Tibial nerve (tissue), 4 donors: ENCODE data around the gene BBC3. TPM values are rescaled to one million over a fixed set of nuclear protein-coding genes. Genes with fewer than 3 reads are reported as not detected.
A peak's percentile ranks its signal among the peaks of the same experiment; 100 is the strongest.
"Not testable (repeated sequence)": the region's sequence is repeated elsewhere in the genome, so short reads cannot be mapped to it uniquely, and the experiment has no call there.

ENCODE experiments used
- DNase-seq, 2 donors: peaks; one replicate each; pipeline ENCODE4 v3.0.0-alpha.2; 2019; ENCODE audit warnings: low spot score in 2 of 2
- H3K27ac ChIP-seq, 4 donors: fragments of 200-600 bp; sonication (generic) in 3 of 4; one replicate each; pipeline ENCODE4 v1.5.1; 2017 to 2019; ENCODE audit warnings: mild to moderate bottlenecking in 1 of 4
- H3K27me3 ChIP-seq, 2 donors: fragments of 200-600 bp; sonication (generic) in 1 of 2; one replicate each; pipeline versions ENCODE4 v1.5.1 to v1.6.0; 2017 to 2019
- H3K36me3 ChIP-seq, 3 donors: fragments of 200-600 bp; sonication (generic); one replicate each; pipeline ENCODE4 v1.5.1; 2018 to 2019
- H3K4me1 ChIP-seq, 4 donors: fragments of 200-600 bp; sonication (generic) in 3 of 4; one replicate each; pipeline ENCODE4 v1.5.1; 2017 to 2019
- H3K4me3 ChIP-seq, 4 donors: fragments of 200-600 bp; sonication (generic) in 3 of 4; one replicate each; pipeline ENCODE4 v1.5.1; 2017 to 2019; ENCODE audit warnings: mild to moderate bottlenecking in 1 of 4, moderate library complexity in 1 of 4
- H3K9me3 ChIP-seq, 4 donors: fragments of 200-600 bp; sonication (generic) in 3 of 4; one replicate each; pipeline ENCODE4 v1.5.1; 2017 to 2019
- EP300 ChIP-seq, 2 donors: sonication (generic); formaldehyde crosslinking; IDR thresholded peaks; one replicate each; pipeline ENCODE4 v1.6.1; 2017; ENCODE audit warnings: antibody characterized with exemption in 2 of 2, mild to moderate bottlenecking in 1 of 2
- POLR2A ChIP-seq, 2 donors: fragments of 450-650 bp; IDR thresholded peaks; one replicate each; pipeline ENCODE4 v1.6.1; 2017; ENCODE audit warnings: antibody characterized with exemption in 2 of 2, mild to moderate bottlenecking in 2 of 2, moderate library complexity in 2 of 2
- WGBS, 2 donors: methylation state at CpG; one replicate each; pipeline ENCODE4 v1.1.5; 2018; 5-methylcytosine and 5-hydroxymethylcytosine counted together
- total RNA-seq, 4 donors: library from RNA; depleted of rRNA; stranded (reverse); fragments of >200 nt; gene quantifications; one replicate each; pipeline ENCODE4 v1.1.0, GENCODE V29; 2016
- TF ChIP-seq, protein P1 (sequence below), 5 experiments: fragments of 200-600 bp in 3 of 5; fragments of 450-650 bp in 2 of 5; sonication (generic) in 3 of 5; IDR thresholded peaks; one replicate each; pipeline ENCODE4 v1.5.1; 2016 to 2019; ENCODE audit warnings: antibody characterized with exemption in 5 of 5, mild to moderate bottlenecking in 3 of 5, moderate library complexity in 2 of 5

The BBC3 gene, protein sequence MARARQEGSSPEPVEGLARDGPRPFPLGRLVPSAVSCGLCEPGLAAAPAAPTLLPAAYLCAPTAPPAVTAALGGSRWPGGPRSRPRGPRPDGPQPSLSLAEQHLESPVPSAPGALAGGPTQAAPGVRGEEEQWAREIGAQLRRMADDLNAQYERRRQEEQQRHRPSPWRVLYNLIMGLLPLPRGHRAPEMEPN
- 10 to 100 TPM in 1 of 4 donors, 1 to 10 TPM in 3; 2.8 to 11.0 (median 6.3) TPM for total RNA-seq

DNA sequence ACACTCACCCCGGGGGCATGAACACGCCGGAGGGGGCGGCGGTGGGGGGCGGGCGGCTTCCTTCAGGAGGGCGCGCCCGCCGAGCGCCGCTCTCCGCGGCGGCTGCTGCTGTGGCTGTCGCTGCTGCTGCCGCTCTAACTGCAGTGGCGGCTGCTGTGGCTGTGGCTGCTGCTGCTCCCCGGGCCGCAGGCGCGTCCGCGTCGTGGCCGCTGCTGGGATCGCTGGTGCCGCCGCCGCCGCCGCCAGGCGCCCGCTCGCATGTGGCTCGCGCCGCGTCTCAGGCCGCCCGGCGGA, at the start of gene BBC3:
BBC3 (minus strand) TSS at position 279 of the 294 bp plus-strand sequence. CDS start 2,768 bp downstream, outside the sequence.
- TF ChIP-seq POLR2A (IDR thresholded peaks at IDR 0.05) = peak in 1 of 2 donors; percentile 71
- no peak for TF ChIP-seq EP300 (IDR thresholded peaks at IDR 0.05)
- Histone ChIP-seq H3K4me1 (peaks cover 0 to 60% (median 36%) of the 10 kb centered on the region in 4 donors), H3K36me3 (no peaks in the 10 kb centered on the region), H3K27ac (peak within 1 kb of the TSS; percentile 93 to 100 (median 98)), H3K4me3 (peak within 1 kb of the TSS; percentile 90 to 99 (median 96)), H3K27me3 (no peaks in the 10 kb centered on the region), H3K9me3 (no peaks in the 10 kb centered on the region)
- WGBS, 2 donors = 0% methylated on average over 16 of the region's 43 CpGs
- DNase-seq = no peak

DNA sequence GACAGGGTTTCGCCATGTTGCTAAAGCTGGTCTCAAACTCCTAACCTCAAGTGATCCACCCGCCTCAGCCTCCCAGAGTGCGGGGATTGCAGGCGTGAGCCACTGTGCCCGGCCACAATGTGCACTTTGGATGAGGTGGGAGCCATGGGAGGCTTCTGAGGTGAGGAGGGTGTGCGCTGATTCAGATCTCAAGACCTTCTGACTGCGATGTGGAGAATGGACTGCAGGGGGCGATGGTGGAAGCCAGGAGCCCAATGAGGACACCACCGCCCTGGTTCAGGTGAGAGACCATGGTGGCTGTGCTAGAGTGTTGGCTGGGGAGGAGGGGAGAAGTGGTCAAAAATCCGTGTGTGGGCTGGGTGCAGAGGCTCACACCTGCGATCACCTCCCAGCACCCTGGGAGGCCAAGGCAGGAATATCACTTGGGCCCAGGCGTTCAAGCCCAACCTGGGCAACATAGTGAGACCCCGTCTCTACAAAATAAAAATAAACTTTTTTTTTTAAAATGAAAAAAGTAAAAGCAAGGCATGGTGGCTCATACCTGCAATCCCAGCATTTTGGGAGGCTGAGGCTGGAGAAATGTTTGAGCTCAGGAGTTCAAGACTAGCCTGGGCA, 49.3 kb upstream of the BBC3 start:
- 86 to 96% methylated on average over 13 of the region's 13 CpGs for WGBS, 2 donors
- H3K27ac ChIP-seq = no peak overlapping the region
- H3K9me3 ChIP-seq = no peaks in the 10 kb centered on the region
- no peaks in the 10 kb centered on the region for H3K27me3 ChIP-seq
- H3K4me3 ChIP-seq = no peak overlapping the region
- no peak for DNase-seq
- no peak for TF ChIP-seq EP300 (IDR thresholded peaks at IDR 0.05)
- TF ChIP-seq, protein P1, sequence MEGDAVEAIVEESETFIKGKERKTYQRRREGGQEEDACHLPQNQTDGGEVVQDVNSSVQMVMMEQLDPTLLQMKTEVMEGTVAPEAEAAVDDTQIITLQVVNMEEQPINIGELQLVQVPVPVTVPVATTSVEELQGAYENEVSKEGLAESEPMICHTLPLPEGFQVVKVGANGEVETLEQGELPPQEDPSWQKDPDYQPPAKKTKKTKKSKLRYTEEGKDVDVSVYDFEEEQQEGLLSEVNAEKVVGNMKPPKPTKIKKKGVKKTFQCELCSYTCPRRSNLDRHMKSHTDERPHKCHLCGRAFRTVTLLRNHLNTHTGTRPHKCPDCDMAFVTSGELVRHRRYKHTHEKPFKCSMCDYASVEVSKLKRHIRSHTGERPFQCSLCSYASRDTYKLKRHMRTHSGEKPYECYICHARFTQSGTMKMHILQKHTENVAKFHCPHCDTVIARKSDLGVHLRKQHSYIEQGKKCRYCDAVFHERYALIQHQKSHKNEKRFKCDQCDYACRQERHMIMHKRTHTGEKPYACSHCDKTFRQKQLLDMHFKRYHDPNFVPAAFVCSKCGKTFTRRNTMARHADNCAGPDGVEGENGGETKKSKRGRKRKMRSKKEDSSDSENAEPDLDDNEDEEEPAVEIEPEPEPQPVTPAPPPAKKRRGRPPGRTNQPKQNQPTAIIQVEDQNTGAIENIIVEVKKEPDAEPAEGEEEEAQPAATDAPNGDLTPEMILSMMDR (IDR thresholded peaks at IDR 0.05) = peak in 2 of 5 experiments; percentile 16 to 37
- H3K36me3 ChIP-seq = peaks cover 0 to 12% (median 0%) of the 10 kb centered on the region in 3 donors
- peaks cover 0 to 14% (median 11%) of the 10 kb centered on the region in 4 donors for H3K4me1 ChIP-seq

DNA sequence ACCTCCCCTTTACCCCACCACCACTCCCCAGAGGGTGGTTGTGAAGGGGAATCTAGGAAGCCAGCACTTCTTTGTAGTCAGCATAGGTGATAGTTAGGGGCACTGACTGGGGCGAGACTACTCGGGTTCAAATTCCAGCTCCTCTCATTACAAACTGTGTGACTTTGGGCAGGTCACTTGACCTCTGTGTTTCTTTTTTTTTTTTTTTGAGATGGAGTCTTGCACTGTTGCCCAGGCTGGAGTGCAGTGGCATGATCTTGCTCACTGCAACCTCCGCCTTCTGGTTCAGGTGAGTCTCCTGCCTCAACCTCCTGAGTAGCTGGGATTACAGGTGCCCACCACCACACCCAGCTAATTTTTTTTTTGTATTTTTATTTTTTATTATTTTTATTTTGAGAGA, 45.5 kb upstream of the BBC3 start:
- Histone ChIP-seq H3K4me1 (peaks cover 0 to 35% (median 18%) of the 10 kb centered on the region in 4 donors), H3K27ac (peak overlapping the region in 3 of 4 donors; percentile 29 to 100 (median 87)), H3K36me3 (peaks cover 0 to 10% (median 0%) of the 10 kb centered on the region in 3 donors)
- 71 to 82% methylated on average over 3 of the region's 3 CpGs for WGBS, 2 donors
- H3K4me3 ChIP-seq, H3K9me3 ChIP-seq, DNase-seq, H3K27me3 ChIP-seq: not testable (repeated sequence)

DNA sequence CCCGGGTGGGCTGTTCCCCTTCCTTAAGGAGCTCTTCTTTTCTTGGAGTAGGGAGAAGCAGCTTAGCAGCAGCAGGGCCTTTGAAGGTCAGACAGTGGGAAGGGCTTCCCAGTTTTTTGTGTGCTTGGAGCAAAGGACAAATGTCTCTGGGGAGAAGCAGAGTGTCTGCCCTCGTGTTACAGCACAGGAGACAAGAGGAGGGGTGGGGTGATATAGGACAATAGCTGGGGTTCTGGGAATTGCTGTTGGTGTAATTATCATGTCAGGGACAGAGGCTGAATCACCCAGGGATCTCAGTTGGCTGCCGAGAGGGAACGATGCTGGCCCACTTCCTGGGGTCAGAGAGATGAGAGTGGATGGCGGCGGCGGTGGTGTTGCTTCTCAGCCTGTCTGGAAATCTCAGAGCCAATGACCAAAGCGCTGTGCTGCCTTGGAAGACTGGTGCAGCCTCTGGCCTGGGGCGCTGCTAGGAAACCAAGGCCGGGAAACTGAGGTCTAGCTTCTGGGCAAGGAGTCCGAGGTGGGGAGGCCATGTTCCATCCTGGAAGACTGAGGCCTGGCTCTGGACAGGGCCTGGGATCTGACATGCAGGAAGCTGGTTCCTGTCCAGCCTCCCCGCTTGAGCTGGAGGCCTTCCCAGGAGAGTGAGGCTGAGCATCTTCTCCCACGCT, 44.9 kb upstream of the BBC3 start:
- H3K36me3 ChIP-seq = peaks cover 0 to 16% (median under 1%) of the 10 kb centered on the region in 3 donors
- H3K4me1 ChIP-seq = peaks cover 0 to 35% (median 18%) of the 10 kb centered on the region in 4 donors
- H3K27me3 ChIP-seq = no peaks in the 10 kb centered on the region
- TF ChIP-seq POLR2A (IDR thresholded peaks at IDR 0.05) = no peak
- no peak for TF ChIP-seq EP300 (IDR thresholded peaks at IDR 0.05)
- TF ChIP-seq, protein P1 (IDR thresholded peaks at IDR 0.05) = no peak
- H3K27ac ChIP-seq = peak overlapping the region in 3 of 4 donors; percentile 29 to 100 (median 87)
- H3K4me3 ChIP-seq = peak overlapping the region in 2 of 4 donors; percentile 16 to 89
- WGBS, 2 donors = 52 to 55% methylated on average over 13 of the region's 13 CpGs
- DNase-seq = peak in 1 of 2 donors; percentile 47
- no peaks in the 10 kb centered on the region for H3K9me3 ChIP-seq

DNA sequence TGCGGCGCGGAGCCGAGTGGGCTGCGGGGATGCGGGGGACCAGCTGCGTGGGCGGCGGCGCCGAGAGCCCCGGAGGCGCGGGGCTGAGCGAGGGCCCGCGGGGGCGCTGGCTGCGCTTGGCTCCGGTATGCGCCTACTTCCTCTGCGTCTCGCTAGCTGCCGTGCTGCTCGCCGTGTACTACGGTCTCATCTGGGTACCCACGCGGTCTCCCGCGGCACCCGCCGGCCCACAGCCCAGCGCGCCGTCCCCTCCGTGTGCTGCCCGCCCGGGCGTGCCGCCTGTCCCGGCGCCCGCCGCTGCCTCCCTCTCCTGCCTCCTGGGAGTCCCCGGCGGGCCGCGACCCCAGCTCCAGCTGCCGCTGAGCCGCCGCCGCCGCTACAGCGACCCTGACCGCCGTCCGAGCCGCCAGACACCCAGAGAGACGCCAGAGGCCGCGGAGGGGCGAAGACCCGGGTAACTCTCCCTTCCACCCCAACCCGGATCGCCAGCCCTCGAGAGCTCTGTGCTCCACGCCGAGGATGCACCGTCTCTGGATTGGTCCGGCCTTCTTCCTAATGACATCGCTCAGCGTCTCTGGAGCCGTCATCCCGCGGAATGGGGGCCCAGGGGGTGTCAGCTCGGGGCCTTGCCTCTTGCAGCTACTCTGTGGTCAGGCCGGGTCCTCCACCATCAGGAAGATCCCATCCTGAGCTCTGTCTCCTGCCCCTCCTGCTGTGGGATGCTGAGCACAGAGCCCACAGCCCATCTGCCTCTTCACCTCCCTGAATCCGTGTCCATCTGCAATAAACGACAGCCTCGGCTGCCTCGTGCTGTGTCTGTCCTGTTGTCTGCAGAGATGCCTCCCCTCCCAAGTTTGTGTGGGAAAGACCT, 44.1 kb upstream of the BBC3 start:
- Histone ChIP-seq H3K27ac (peak overlapping the region in 3 of 4 donors; percentile 87 to 100 (median 99)), H3K4me1 (peaks cover 0 to 35% (median 18%) of the 10 kb centered on the region in 4 donors), H3K27me3 (no peaks in the 10 kb centered on the region), H3K9me3 (no peaks in the 10 kb centered on the region), H3K36me3 (peaks cover 0 to 19% (median 7%) of the 10 kb centered on the region in 3 donors), H3K4me3 (peak overlapping the region; percentile 16 to 89 (median 50))
- DNase-seq = no peak
- WGBS, 2 donors = 3 to 8% methylated on average over 56 to 60 of the region's 82 CpGs
- no peak for TF ChIP-seq EP300 (IDR thresholded peaks at IDR 0.05)
- TF ChIP-seq, protein P1 (IDR thresholded peaks at IDR 0.05) = no peak
- TF ChIP-seq POLR2A (IDR thresholded peaks at IDR 0.05) = no peak
